Effector memory CD8-positive, alpha-beta T cell (primary cell): ENCODE data around the gene STOML1.

Experiments used
- ATAC-seq: fragments of 150-1000 bp; cut with Tn5 transposase; replicated peaks from 2 replicates; pipeline ENCODE4 v1.10.0; 2021; ENCODE audit warnings: mild to moderate bottlenecking, moderate library complexity
- DNase-seq, 3 experiments: peaks; one replicate each; pipeline ENCODE4 v3.0.0; 2021
- H3K27ac Mint-ChIP-seq, 2 donors: one replicate each; pipeline ENCODE4 v1.8.0; 2022; ENCODE audit warnings: mild to moderate bottlenecking in 2 of 2, mixed read lengths in 2 of 2, moderate library complexity in 2 of 2
- H3K27me3 Mint-ChIP-seq, 2 donors: one replicate each; pipeline ENCODE4 v1.8.0; 2022; ENCODE audit warnings: mixed read lengths in 2 of 2
- H3K36me3 Mint-ChIP-seq: one replicate; pipeline ENCODE4 v1.8.0; 2022; ENCODE audit warnings: mild to moderate bottlenecking, moderate library complexity, mixed read lengths; ENCODE audit not compliant: insufficient read depth
- H3K4me1 Mint-ChIP-seq, 2 donors: one replicate each; pipeline ENCODE4 v1.8.0; 2022; ENCODE audit warnings: low read depth in 2 of 2, mixed read lengths in 2 of 2
- H3K4me3 Mint-ChIP-seq, 2 donors: one replicate each; pipeline ENCODE4 v1.8.0; 2022; ENCODE audit warnings: mild to moderate bottlenecking in 2 of 2, mixed read lengths in 2 of 2, moderate library complexity in 2 of 2
- H3K9me3 Mint-ChIP-seq, 2 donors: one replicate each; pipeline ENCODE4 v1.8.0; 2022; ENCODE audit warnings: mixed read lengths in 2 of 2

STOML1 gene

GRCh38 chr15:73957785-73958184 lies 34.3 kb downstream of the STOML1 start:
- no peak for ATAC-seq
- peaks cover 17 to 18% of the 10 kb centered on the region in 2 donors for H3K4me1 Mint-ChIP-seq
- H3K9me3 Mint-ChIP-seq: no peaks in the 10 kb centered on the region
- H3K27ac Mint-ChIP-seq: peak overlapping the region in 1 of 2 donors; percentile 3
- H3K36me3 Mint-ChIP-seq: no peaks in the 10 kb centered on the region
- H3K27me3 Mint-ChIP-seq: no peaks in the 10 kb centered on the region
- DNase-seq: no peak
- H3K4me3 Mint-ChIP-seq: no peak overlapping the region

GRCh38 chr15:73957276-73957675 lies 34.8 kb downstream of the STOML1 start:
- Mint-ChIP-seq H3K27ac (peak overlapping the region; percentile 3 to 27), H3K4me1 (peaks cover 17 to 18% of the 10 kb centered on the region in 2 donors), H3K36me3 (no peaks in the 10 kb centered on the region), H3K27me3 (no peaks in the 10 kb centered on the region), H3K9me3 (no peaks in the 10 kb centered on the region), H3K4me3 (no peak overlapping the region)
- DNase-seq (no peak), ATAC-seq (no peak)

GRCh38 chr15:73956743-73957135 lies 35.4 kb downstream of the STOML1 start:
- Mint-ChIP-seq H3K27me3 (no peaks in the 10 kb centered on the region), H3K27ac (peak overlapping the region in 1 of 2 donors; percentile 27), H3K4me1 (peaks cover 17 to 18% of the 10 kb centered on the region in 2 donors), H3K36me3 (no peaks in the 10 kb centered on the region), H3K9me3 (no peaks in the 10 kb centered on the region), H3K4me3 (no peak overlapping the region)
- ATAC-seq (no peak), DNase-seq (no peak)

GRCh38 chr15:73955861-73956742 lies 36.0 kb downstream of the STOML1 start:
- Mint-ChIP-seq H3K4me3 (no peak overlapping the region), H3K27me3 (no peaks in the 10 kb centered on the region), H3K36me3 (peaks cover 2% of the 10 kb centered on the region), H3K9me3 (no peaks in the 10 kb centered on the region), H3K4me1 (peaks cover 20 to 21% of the 10 kb centered on the region in 2 donors), H3K27ac (peak overlapping the region in 1 of 2 donors; percentile 65)
- ATAC-seq (no peak), DNase-seq (no peak)

- Mint-ChIP-seq H3K4me1 (peaks cover 20 to 25% of the 10 kb centered on the region in 2 donors), H3K9me3 (no peaks in the 10 kb centered on the region), H3K27me3 (no peaks in the 10 kb centered on the region), H3K36me3 (peaks cover 3% of the 10 kb centered on the region), H3K27ac (peak overlapping the region in 1 of 2 donors; percentile 65), H3K4me3 (no peak overlapping the region)
- ATAC-seq (no peak), DNase-seq (no peak)
Measured at GRCh38 chr15:73955326-73955725, 36.8 kb downstream of the STOML1 start.

- no peaks in the 10 kb centered on the region for H3K27me3 Mint-ChIP-seq
- no peak for DNase-seq
- H3K4me1 Mint-ChIP-seq: peaks cover 16 to 21% of the 10 kb centered on the region in 2 donors
- peaks cover 3% of the 10 kb centered on the region for H3K36me3 Mint-ChIP-seq
- H3K27ac Mint-ChIP-seq: no peak overlapping the region
- no peak overlapping the region for H3K4me3 Mint-ChIP-seq
- no peak for ATAC-seq
- no peaks in the 10 kb centered on the region for H3K9me3 Mint-ChIP-seq
Measured at GRCh38 chr15:73954188-73955145, 37.6 kb downstream of the STOML1 start.

GRCh38 chr15:73952913-73953750 lies 39.0 kb downstream of the STOML1 start:
- Mint-ChIP-seq H3K4me3 (no peak overlapping the region), H3K27me3 (no peaks in the 10 kb centered on the region), H3K4me1 (peaks cover 6 to 14% of the 10 kb centered on the region in 2 donors), H3K9me3 (no peaks in the 10 kb centered on the region), H3K36me3 (peaks cover 7% of the 10 kb centered on the region), H3K27ac (no peak overlapping the region)
- no peak for ATAC-seq
- no peak for DNase-seq

- Mint-ChIP-seq H3K4me1 (peaks cover 3 to 10% of the 10 kb centered on the region in 2 donors), H3K27ac (peak overlapping the region in 1 of 2 donors; percentile 49), H3K9me3 (no peaks in the 10 kb centered on the region), H3K36me3 (peaks cover 7% of the 10 kb centered on the region), H3K27me3 (no peaks in the 10 kb centered on the region), H3K4me3 (no peak overlapping the region)
- no peak for ATAC-seq
- DNase-seq: no peak
Measured at GRCh38 chr15:73952171-73952912, 39.8 kb downstream of the STOML1 start.

- Mint-ChIP-seq H3K27me3 (no peaks in the 10 kb centered on the region), H3K36me3 (peaks cover 7% of the 10 kb centered on the region), H3K4me3 (no peak overlapping the region), H3K4me1 (peaks cover 3 to 9% of the 10 kb centered on the region in 2 donors), H3K9me3 (no peaks in the 10 kb centered on the region), H3K27ac (no peak overlapping the region)
- no peak for ATAC-seq
- no peak for DNase-seq
Measured at GRCh38 chr15:73951601-73952000, 40.5 kb downstream of the STOML1 start.

GRCh38 chr15:73950831-73951561 lies 41.1 kb downstream of the STOML1 start:
- H3K27me3 Mint-ChIP-seq: no peaks in the 10 kb centered on the region
- peaks cover 3 to 11% of the 10 kb centered on the region in 2 donors for H3K4me1 Mint-ChIP-seq
- H3K9me3 Mint-ChIP-seq: no peaks in the 10 kb centered on the region
- DNase-seq: peak; percentile 58 to 64 (median 63)
- peaks cover 7% of the 10 kb centered on the region for H3K36me3 Mint-ChIP-seq
- H3K4me3 Mint-ChIP-seq: no peak overlapping the region
- peak overlapping the region; percentile 53 to 84 for H3K27ac Mint-ChIP-seq
- peak; percentile 95 for ATAC-seq

GRCh38 chr15:73950479-73950830 lies 41.6 kb downstream of the STOML1 start:
- Mint-ChIP-seq H3K4me3 (no peak overlapping the region), H3K4me1 (peaks cover 3 to 11% of the 10 kb centered on the region in 2 donors), H3K36me3 (peaks cover 7% of the 10 kb centered on the region), H3K27me3 (no peaks in the 10 kb centered on the region), H3K9me3 (no peaks in the 10 kb centered on the region), H3K27ac (peak overlapping the region; percentile 53 to 84)
- no peak for DNase-seq
- ATAC-seq: no peak

GRCh38 chr15:73949496-73949895 lies 42.6 kb downstream of the STOML1 start:
- Mint-ChIP-seq H3K4me1 (peaks cover 3 to 11% of the 10 kb centered on the region in 2 donors), H3K27ac (no peak overlapping the region), H3K36me3 (peaks cover 7% of the 10 kb centered on the region), H3K9me3 (no peaks in the 10 kb centered on the region), H3K27me3 (no peaks in the 10 kb centered on the region), H3K4me3 (no peak overlapping the region)
- DNase-seq (no peak), ATAC-seq (no peak)
